KMS-11 (cell line): ENCODE results near the gene NSRP1.
A peak's percentile ranks its signal among the peaks of the same experiment; 100 is the strongest.

Experiments used
- H2AFZ ChIP-seq: fragments of 200-600 bp; sonication (generic); 2 replicates; pipeline ENCODE4 v1.6.1; 2016; ENCODE audit warnings: antibody characterized with exemption, mixed run types, low read depth
- H3K27ac ChIP-seq: fragments of 200-600 bp; sonication (generic); 2 replicates; pipeline ENCODE4 v1.6.1; 2016; ENCODE audit warnings: mild to moderate bottlenecking, mixed run types
- H3K27me3 ChIP-seq: fragments of 200-600 bp; sonication (generic); 2 replicates; pipeline ENCODE4 v1.6.1; 2017; ENCODE audit warnings: mild to moderate bottlenecking, low read depth, mixed run types, moderate library complexity; ENCODE audit not compliant: insufficient read depth
- H3K36me3 ChIP-seq: fragments of 200-600 bp; sonication (generic); 2 replicates; pipeline ENCODE4 v1.6.1; 2017; ENCODE audit warnings: mild to moderate bottlenecking, mixed run types; ENCODE audit not compliant: insufficient read depth
- H3K4me1 ChIP-seq: fragments of 200-600 bp; sonication (generic); 2 replicates; pipeline ENCODE4 v1.6.1; 2016; ENCODE audit warnings: mild to moderate bottlenecking, low read depth, mixed run types; ENCODE audit not compliant: poor library complexity, severe bottlenecking
- H3K4me2 ChIP-seq: fragments of 200-600 bp; sonication (generic); 2 replicates; pipeline ENCODE4 v1.7.0; 2016; ENCODE audit warnings: mild to moderate bottlenecking, mixed run types
- H3K4me3 ChIP-seq: fragments of 200-600 bp; sonication (generic); IDR thresholded peaks from 2 replicates; pipeline ENCODE4 v1.6.1; 2017; ENCODE audit warnings: low read depth, low read length, mixed read lengths; ENCODE audit not compliant: insufficient read depth
- H3K79me2 ChIP-seq: fragments of 200-600 bp; sonication (generic); 2 replicates; pipeline ENCODE4 v1.6.1; 2016; ENCODE audit warnings: low read depth, mixed run types; ENCODE audit not compliant: insufficient read depth
- H3K9ac ChIP-seq: fragments of 200-600 bp; sonication (generic); 2 replicates; pipeline ENCODE4 v1.6.1; 2016; ENCODE audit warnings: mild to moderate bottlenecking, mixed run types
- H4K20me1 ChIP-seq: fragments of 200-600 bp; sonication (generic); 2 replicates; pipeline ENCODE4 v1.6.1; 2016; ENCODE audit warnings: mild to moderate bottlenecking, mixed run types; ENCODE audit not compliant: insufficient read depth
- TF ChIP-seq, protein P1 (sequence below): fragments of 200-600 bp; sonication (generic); conservative IDR thresholded peaks from 2 replicates; pipeline ENCODE4 v1.6.1; 2017; ENCODE audit warnings: low read depth, mild to moderate bottlenecking, antibody characterized with exemption, low read length, moderate library complexity, mixed read lengths

NSRP1 gene, protein sequence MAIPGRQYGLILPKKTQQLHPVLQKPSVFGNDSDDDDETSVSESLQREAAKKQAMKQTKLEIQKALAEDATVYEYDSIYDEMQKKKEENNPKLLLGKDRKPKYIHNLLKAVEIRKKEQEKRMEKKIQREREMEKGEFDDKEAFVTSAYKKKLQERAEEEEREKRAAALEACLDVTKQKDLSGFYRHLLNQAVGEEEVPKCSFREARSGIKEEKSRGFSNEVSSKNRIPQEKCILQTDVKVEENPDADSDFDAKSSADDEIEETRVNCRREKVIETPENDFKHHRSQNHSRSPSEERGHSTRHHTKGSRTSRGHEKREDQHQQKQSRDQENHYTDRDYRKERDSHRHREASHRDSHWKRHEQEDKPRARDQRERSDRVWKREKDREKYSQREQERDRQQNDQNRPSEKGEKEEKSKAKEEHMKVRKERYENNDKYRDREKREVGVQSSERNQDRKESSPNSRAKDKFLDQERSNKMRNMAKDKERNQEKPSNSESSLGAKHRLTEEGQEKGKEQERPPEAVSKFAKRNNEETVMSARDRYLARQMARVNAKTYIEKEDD

DNA sequence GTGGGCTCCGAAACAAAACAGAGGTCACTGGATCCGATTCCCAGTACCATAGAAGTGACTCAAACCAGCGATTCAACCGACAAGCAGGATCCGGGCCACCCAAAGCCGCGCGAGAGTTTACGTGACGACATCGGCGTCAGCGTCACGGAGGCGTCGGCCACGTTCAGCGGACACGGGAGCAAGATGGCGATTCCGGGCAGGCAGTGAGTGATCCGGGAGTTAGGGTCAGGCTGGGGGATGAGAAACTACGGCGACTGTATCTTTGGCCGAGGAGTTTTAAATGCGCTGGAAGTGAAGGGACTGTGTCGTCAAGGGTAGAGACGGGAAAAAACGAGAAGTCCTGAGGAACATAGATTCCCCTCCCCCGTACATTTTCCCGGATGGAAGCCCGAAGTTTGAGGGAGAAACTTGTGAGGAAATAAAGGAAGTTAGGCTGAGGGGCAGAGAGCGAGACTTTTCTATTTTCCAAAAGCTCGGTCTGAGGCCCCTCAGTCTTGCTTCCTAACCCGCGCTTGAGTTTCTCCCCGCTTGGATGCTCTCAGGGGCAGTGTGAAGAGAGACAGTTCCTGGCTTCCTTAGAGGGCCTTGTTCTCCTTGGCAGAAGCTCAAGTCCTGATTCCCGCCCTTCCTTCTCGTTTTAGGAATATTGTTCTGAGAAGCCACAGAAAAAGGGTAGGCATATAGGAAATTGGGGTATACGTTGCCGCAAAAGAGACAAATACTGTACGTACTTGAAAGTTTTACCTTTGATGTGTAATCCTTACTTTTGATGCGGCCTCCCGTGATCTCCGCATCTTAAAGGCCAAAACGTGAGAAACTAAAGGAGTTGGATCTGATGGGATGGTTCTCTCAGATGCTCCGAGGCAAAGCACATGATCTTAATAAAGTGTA is at the start of gene NSRP1:
Gene NSRP1 (plus strand): TSS at position 156 of the 891 bp plus-strand sequence. CDS start 28 bp downstream, at position 184.
- Histone ChIP-seq H3K9ac (peak within 1 kb of the TSS; percentile 96), H3K27me3 (no peaks in the 10 kb centered on the region), H3K27ac (peak within 1 kb of the TSS; percentile 85), H4K20me1 (no peaks in the 10 kb centered on the region), H3K36me3 (no peaks in the 10 kb centered on the region), H3K4me3 (no peak within 1 kb of the TSS), H3K4me1 (peaks cover 74% of the 10 kb centered on the region), H3K79me2 (peaks cover 44% of the 10 kb centered on the region), H3K4me2 (peak within 1 kb of the TSS; percentile 80), H2AFZ (peak within 1 kb of the TSS; percentile 78)
- TF ChIP-seq, protein P1, sequence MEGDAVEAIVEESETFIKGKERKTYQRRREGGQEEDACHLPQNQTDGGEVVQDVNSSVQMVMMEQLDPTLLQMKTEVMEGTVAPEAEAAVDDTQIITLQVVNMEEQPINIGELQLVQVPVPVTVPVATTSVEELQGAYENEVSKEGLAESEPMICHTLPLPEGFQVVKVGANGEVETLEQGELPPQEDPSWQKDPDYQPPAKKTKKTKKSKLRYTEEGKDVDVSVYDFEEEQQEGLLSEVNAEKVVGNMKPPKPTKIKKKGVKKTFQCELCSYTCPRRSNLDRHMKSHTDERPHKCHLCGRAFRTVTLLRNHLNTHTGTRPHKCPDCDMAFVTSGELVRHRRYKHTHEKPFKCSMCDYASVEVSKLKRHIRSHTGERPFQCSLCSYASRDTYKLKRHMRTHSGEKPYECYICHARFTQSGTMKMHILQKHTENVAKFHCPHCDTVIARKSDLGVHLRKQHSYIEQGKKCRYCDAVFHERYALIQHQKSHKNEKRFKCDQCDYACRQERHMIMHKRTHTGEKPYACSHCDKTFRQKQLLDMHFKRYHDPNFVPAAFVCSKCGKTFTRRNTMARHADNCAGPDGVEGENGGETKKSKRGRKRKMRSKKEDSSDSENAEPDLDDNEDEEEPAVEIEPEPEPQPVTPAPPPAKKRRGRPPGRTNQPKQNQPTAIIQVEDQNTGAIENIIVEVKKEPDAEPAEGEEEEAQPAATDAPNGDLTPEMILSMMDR, result no peak

DNA sequence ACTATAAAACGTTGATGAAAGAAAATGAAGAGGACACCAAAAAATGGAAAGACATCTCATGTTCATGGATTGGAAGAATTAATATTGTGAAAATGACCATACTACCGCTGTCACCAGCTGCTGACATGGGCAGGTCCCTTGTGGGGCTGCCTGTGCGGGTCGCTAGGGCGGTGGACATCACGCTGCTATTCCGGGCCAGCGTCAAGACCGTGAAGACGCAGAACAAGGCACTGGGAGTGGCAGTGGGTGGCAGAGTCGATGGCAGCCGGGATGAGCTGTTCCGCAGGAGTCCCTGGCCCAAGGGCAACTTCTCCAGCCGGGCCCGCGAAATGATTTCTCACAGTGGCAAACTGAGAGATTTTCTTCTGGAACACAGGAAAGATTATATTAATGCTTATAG is 48.2 kb upstream of the NSRP1 start:
- no peak overlapping the region for H3K4me3 ChIP-seq
- no peaks in the 10 kb centered on the region for H3K79me2 ChIP-seq
- no peak overlapping the region for H3K27ac ChIP-seq
- TF ChIP-seq, protein P1, result no peak
- H3K36me3 ChIP-seq, result no peaks in the 10 kb centered on the region; the same call in 1 of the 2 replicates
- no peaks in the 10 kb centered on the region for H4K20me1 ChIP-seq
- H3K4me1 ChIP-seq, result no peaks in the 10 kb centered on the region
- no peak overlapping the region for H3K4me2 ChIP-seq
- no peak overlapping the region for H2AFZ ChIP-seq
- no peaks in the 10 kb centered on the region for H3K27me3 ChIP-seq
- no peak overlapping the region for H3K9ac ChIP-seq

DNA sequence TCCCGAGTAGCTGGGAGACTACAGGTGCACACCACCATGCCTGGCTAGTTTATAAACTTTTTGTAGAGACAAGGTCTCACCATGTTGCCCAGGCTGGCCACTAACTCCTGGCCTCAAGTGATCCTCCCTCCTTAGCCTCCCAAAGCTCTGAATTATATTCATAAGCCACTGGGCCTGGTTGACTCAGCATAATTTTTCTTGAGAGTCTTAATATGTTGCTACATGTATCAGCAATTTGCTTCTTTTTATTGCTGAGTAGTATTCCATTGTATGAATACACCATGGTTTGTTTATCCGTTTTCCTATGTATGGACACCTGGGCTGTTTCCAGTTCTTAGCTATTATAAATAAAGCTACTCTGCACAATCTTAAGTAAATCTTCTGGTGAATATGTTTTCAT is 42.4 kb upstream of the NSRP1 start:
- Histone ChIP-seq H3K4me2 (no peak overlapping the region), H3K9ac (no peak overlapping the region)

DNA sequence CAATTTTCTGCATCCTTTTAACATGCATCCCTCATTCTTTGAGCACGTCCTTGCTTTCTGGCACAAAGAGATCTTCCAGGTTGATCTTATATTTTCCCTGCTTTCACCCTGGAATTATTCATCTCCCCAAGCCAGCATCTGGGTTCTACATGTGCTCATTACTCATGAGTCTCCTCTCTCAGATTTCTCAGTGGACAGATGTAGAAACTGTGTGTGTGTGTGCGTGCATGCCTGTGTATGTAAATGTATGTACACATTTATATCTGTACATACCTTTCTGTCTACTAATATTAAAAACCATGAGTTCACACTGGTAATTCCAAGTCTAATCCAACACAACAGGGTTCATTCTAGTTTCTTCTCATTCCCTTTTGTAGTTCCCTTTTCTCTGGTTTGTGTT is 41.9 kb upstream of the NSRP1 start:
- TF ChIP-seq, protein P1, result no peak
- H3K4me3 ChIP-seq, result no peak overlapping the region
- no peaks in the 10 kb centered on the region for H3K36me3 ChIP-seq
- no peak overlapping the region for H3K27ac ChIP-seq
- H2AFZ ChIP-seq, result no peak overlapping the region
- H3K4me2 ChIP-seq, result no peak overlapping the region
- H3K9ac ChIP-seq, result no peak overlapping the region
- H3K27me3 ChIP-seq, result no peaks in the 10 kb centered on the region
- H3K79me2 ChIP-seq, result no peaks in the 10 kb centered on the region
- H4K20me1 ChIP-seq, result no peaks in the 10 kb centered on the region
- H3K4me1 ChIP-seq, result no peaks in the 10 kb centered on the region

More for the DNA sequence above, 42.4 kb upstream of the NSRP1 start:
- Histone ChIP-seq H3K36me3 (no peaks in the 10 kb centered on the region), H3K79me2 (no peaks in the 10 kb centered on the region), H4K20me1 (no peaks in the 10 kb centered on the region), H3K4me1 (no peaks in the 10 kb centered on the region), H3K27me3 (no peaks in the 10 kb centered on the region), H2AFZ (no peak overlapping the region), H3K27ac (no peak overlapping the region), H3K4me3 (no peak overlapping the region)
- TF ChIP-seq, protein P1, result no peak
